ENCODE results near the gene CTIF. TPM values are rescaled to one million over a fixed set of nuclear protein-coding genes. Genes with fewer than 3 reads are reported as not detected.

The CTIF gene
- total RNA-seq, 4 donors from 2014 or later, result 29.0 to 61.5 (median 37.7) TPM

DNA sequence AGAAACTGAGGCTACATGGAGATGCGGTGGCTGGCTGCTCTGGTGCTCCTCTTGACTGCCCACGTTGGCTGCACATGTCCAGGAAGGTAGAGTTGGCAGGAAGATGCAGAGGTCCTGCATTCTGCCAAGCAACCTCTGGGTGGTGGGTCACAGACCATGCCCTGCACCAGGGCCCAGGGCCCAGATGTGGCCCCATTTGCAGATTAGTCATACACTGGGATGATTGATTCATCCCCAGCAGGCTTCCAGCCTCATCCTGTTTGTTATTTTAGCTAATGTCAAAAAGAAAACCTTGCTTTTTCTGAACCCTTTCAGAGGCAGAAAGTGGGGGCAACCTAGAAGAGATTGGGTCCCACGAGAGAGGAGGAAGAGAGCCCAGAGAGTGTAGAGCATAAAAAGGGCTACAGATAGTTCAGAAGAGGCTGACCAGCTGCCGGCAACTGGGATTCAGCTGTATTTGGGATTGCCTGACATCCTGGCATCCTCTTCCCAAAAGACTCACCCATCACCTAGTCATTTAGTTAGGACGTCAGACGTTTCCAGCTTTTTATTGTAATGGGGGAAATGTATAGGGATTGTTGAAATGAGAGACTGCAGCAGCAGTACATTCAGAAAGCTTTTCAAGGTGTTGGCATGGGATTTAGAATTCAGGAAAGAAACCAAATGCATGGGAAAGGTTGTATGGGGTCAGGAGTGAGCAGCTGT is 101.9 kb downstream of the CTIF start:
- no peak overlapping the region for H3K4me3 ChIP-seq
- H3K27ac ChIP-seq, result no peak overlapping the region
- no peak for DNase-seq (ENCODE audit: low spot score in 2 of 2)
- no peaks in the 10 kb centered on the region for H3K9me3 ChIP-seq
- TF ChIP-seq POLR2AphosphoS5 (IDR thresholded peaks at IDR 0.05), result no peak
- TF ChIP-seq, protein P1, sequence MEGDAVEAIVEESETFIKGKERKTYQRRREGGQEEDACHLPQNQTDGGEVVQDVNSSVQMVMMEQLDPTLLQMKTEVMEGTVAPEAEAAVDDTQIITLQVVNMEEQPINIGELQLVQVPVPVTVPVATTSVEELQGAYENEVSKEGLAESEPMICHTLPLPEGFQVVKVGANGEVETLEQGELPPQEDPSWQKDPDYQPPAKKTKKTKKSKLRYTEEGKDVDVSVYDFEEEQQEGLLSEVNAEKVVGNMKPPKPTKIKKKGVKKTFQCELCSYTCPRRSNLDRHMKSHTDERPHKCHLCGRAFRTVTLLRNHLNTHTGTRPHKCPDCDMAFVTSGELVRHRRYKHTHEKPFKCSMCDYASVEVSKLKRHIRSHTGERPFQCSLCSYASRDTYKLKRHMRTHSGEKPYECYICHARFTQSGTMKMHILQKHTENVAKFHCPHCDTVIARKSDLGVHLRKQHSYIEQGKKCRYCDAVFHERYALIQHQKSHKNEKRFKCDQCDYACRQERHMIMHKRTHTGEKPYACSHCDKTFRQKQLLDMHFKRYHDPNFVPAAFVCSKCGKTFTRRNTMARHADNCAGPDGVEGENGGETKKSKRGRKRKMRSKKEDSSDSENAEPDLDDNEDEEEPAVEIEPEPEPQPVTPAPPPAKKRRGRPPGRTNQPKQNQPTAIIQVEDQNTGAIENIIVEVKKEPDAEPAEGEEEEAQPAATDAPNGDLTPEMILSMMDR (IDR thresholded peaks at IDR 0.05), result no peak
- no peak for TF ChIP-seq EP300 (IDR thresholded peaks at IDR 0.05)
- no peak for TF ChIP-seq POLR2A (IDR thresholded peaks at IDR 0.05)
- 85% methylated on average over 6 of the region's 6 CpGs for WGBS
- H3K27me3 ChIP-seq, result no peaks in the 10 kb centered on the region
- no peaks in the 10 kb centered on the region for H3K4me1 ChIP-seq
- H3K36me3 ChIP-seq, result peaks cover 7% of the 10 kb centered on the region

DNA sequence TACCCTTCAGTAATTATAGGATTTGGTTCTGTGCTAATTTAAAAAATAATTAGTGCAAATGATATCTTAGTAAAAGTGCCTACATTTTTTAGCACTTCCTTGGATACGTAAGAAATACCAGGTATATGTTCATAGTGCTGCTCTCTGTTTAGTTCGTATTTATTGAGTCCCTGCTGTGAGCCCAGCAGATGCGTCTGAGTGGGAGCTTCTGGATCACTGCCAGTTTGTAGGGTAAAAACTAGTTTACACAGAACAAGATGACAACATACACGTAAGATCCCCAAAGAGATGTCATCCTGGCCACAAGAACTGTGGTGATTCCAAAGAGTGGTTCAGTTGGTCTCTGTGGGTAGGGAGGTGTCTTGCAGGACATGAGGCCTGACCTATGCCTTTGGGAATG is 103.2 kb downstream of the CTIF start:
- H3K27me3 ChIP-seq, result no peaks in the 10 kb centered on the region
- TF ChIP-seq, protein P1 (IDR thresholded peaks at IDR 0.05), result no peak
- TF ChIP-seq POLR2A (IDR thresholded peaks at IDR 0.05) (no peak), POLR2AphosphoS5 (IDR thresholded peaks at IDR 0.05) (no peak), EP300 (IDR thresholded peaks at IDR 0.05) (no peak)
- no peak for DNase-seq (ENCODE audit: low spot score in 2 of 2)
- H3K4me1 ChIP-seq, result no peaks in the 10 kb centered on the region
- H3K4me3 ChIP-seq, result no peak overlapping the region
- 94% methylated on average over 4 of the region's 4 CpGs for WGBS
- H3K27ac ChIP-seq, result no peak overlapping the region
- H3K36me3 ChIP-seq, result peaks cover 5% of the 10 kb centered on the region
- no peaks in the 10 kb centered on the region for H3K9me3 ChIP-seq

DNA sequence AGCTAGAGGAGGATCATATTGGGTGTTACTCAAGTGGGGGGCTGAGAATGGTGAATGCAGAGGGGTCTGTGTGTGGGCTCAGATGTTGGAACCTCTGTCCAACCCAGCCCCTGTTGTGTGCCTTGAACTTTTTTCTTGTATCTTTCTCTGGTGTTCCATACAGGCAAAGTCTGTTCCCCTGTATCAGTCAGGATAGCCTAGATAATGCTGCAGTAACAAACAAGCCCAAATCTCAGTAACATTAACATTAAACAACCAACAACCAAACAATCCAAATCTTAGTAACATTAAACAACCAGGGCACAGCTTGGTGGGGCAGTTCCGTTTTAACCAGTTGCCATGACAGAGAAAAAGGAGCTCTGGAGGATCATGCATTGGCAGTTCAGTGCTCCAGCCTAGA is 103.7 kb downstream of the CTIF start:
- Histone ChIP-seq H3K27me3 (no peaks in the 10 kb centered on the region), H3K4me3 (no peak overlapping the region), H3K36me3 (no peaks in the 10 kb centered on the region), H3K4me1 (no peaks in the 10 kb centered on the region), H3K9me3 (no peaks in the 10 kb centered on the region), H3K27ac (no peak overlapping the region)
- DNase-seq (ENCODE audit: low spot score in 2 of 2), result no peak
- 88% methylated on average over 1 of the region's 1 CpG for WGBS
- TF ChIP-seq POLR2A (IDR thresholded peaks at IDR 0.05) (no peak), POLR2AphosphoS5 (IDR thresholded peaks at IDR 0.05) (no peak), EP300 (IDR thresholded peaks at IDR 0.05) (no peak)
- TF ChIP-seq, protein P1 (IDR thresholded peaks at IDR 0.05), result no peak

DNA sequence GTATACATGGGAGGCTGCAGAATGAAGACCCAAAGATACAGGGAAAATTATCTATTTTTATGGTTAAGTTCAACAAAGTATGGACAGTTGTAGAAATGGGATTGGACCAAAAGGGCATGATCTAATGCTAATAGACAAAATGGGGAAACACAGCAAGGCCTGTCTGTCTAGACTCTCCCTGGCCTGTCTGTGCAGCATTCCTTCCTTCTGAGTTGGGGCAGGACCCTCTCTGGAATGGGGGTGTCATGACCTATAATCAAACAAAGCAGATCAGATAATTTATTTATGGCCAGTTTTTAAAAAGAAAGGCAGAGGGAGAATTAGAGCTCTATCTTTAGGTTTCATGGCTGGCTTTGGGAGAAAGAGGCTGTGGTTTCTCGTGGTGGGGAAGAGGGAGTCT is 104.4 kb downstream of the CTIF start:
- WGBS, result 80% methylated on average over 1 of the region's 1 CpG
- no peak for DNase-seq (ENCODE audit: low spot score in 2 of 2)
- Histone ChIP-seq H3K36me3 (no peaks in the 10 kb centered on the region), H3K27ac (no peak overlapping the region), H3K9me3 (no peaks in the 10 kb centered on the region), H3K4me1 (no peaks in the 10 kb centered on the region), H3K27me3 (no peaks in the 10 kb centered on the region), H3K4me3 (no peak overlapping the region)
- TF ChIP-seq POLR2A (IDR thresholded peaks at IDR 0.05) (no peak), POLR2AphosphoS5 (IDR thresholded peaks at IDR 0.05) (no peak), EP300 (IDR thresholded peaks at IDR 0.05) (no peak)
- TF ChIP-seq, protein P1 (IDR thresholded peaks at IDR 0.05), result no peak

DNA sequence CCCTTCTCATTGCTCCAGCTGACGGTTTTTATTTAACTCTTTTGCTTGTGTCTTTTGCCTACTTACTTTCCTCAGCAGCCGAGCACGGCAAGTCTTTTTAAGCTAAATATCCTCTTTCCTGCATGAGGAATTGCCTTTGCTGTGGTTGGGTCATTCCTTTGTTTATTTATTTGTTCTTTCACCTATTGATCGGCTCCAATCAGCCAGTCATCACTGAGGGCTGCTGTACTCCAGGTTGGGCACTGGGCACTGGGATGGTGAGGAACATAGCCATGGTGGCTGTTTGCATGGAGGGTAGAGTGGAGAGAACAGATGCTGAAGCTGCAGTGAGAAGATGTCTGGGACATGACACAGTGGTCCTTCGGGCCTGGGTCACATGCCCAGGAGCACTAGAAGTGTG is 105.2 kb downstream of the CTIF start:
- Histone ChIP-seq H3K27ac (no peak overlapping the region), H3K4me1 (no peaks in the 10 kb centered on the region), H3K9me3 (no peaks in the 10 kb centered on the region), H3K36me3 (no peaks in the 10 kb centered on the region), H3K4me3 (no peak overlapping the region), H3K27me3 (no peaks in the 10 kb centered on the region)
- TF ChIP-seq POLR2AphosphoS5 (IDR thresholded peaks at IDR 0.05), result no peak
- no peak for TF ChIP-seq EP300 (IDR thresholded peaks at IDR 0.05)
- no peak for TF ChIP-seq POLR2A (IDR thresholded peaks at IDR 0.05)
- TF ChIP-seq, protein P1 (IDR thresholded peaks at IDR 0.05), result no peak
- no peak for DNase-seq (ENCODE audit: low spot score in 2 of 2)
- WGBS, result 98% methylated on average over 5 of the region's 5 CpGs
